Neuronal stem cell (in vitro differentiated cells): Measurements from ENCODE around the gene USP36.

Experiments used
- DNase-seq: peaks from one replicate; pipeline ENCODE4 v3.0.0-alpha.2; 2013; ENCODE audit warnings: low spot score
- H2AFZ ChIP-seq: one replicate; pipeline ENCODE4 v1.6.1; 2013; ENCODE audit warnings: mild to moderate bottlenecking, low read length, inconsistent platforms
- H2AK5ac ChIP-seq: 2 replicates; pipeline ENCODE4 v1.6.1; 2013; ENCODE audit warnings: low read depth, mild to moderate bottlenecking, inconsistent platforms, low read length, moderate library complexity, mixed read lengths
- H2BK120ac ChIP-seq: 2 replicates; pipeline ENCODE4 v1.6.1; 2013; ENCODE audit warnings: low read depth, mild to moderate bottlenecking, inconsistent platforms, low read length, moderate library complexity, mixed read lengths
- H2BK12ac ChIP-seq: one replicate; pipeline ENCODE4 v1.6.1; 2013; ENCODE audit warnings: low read length, inconsistent platforms
- H2BK15ac ChIP-seq: 2 replicates; pipeline ENCODE4 v1.6.1; 2013; ENCODE audit warnings: mild to moderate bottlenecking, low read length, inconsistent platforms, mixed read lengths
- H2BK5ac ChIP-seq: one replicate; pipeline ENCODE4 v1.6.1; 2013; ENCODE audit warnings: inconsistent platforms, mild to moderate bottlenecking, low read length, moderate library complexity
- H3K14ac ChIP-seq: one replicate; pipeline ENCODE4 v1.6.1; 2013; ENCODE audit warnings: low read length, inconsistent platforms
- H3K18ac ChIP-seq: 2 replicates; pipeline ENCODE4 v1.6.1; 2013; ENCODE audit warnings: low read length, inconsistent platforms
- H3K23ac ChIP-seq: 2 replicates; pipeline ENCODE4 v1.6.1; 2013; ENCODE audit warnings: low read depth, mild to moderate bottlenecking, mixed read lengths, low read length, inconsistent platforms; ENCODE audit not compliant: poor library complexity
- H3K27ac ChIP-seq: replicated peaks from 3 replicates; pipeline ENCODE4 v1.5.1; 2013; ENCODE audit warnings: low read length, inconsistent platforms
- H3K27me3 ChIP-seq, 3 experiments: 2 replicates each; pipeline ENCODE4 v1.6.1; 2013; ENCODE audit warnings: low read length in 3 of 3, mild to moderate bottlenecking in 2 of 3, inconsistent platforms in 1 of 3, low read depth in 1 of 3, mixed read lengths in 1 of 3, moderate library complexity in 1 of 3; ENCODE audit not compliant: control insufficient read depth in 3 of 3, insufficient read depth in 3 of 3
- H3K36me3 ChIP-seq, 2 donors: replicated peaks in 1 of 2; 2 replicates each; pipeline ENCODE4 v1.6.1; 2013; ENCODE audit warnings: low read length in 2 of 2; ENCODE audit not compliant: control insufficient read depth in 2 of 2, insufficient read depth in 2 of 2
- H3K4ac ChIP-seq: 2 replicates; pipeline ENCODE4 v1.6.1; 2013; ENCODE audit warnings: inconsistent platforms, mild to moderate bottlenecking, low read length, moderate library complexity
- H3K4me1 ChIP-seq, 2 donors: 1 replicate in 1 of 2; 2 replicates in 1 of 2; pipeline ENCODE4 v1.6.1; 2013; ENCODE audit warnings: low read length in 2 of 2, low read depth in 1 of 2; ENCODE audit not compliant: control insufficient read depth in 2 of 2, insufficient read depth in 1 of 2
- H3K4me2 ChIP-seq: one replicate; pipeline ENCODE4 v1.6.1; 2013; ENCODE audit warnings: mild to moderate bottlenecking, low read length, inconsistent platforms; ENCODE audit not compliant: insufficient read depth, poor library complexity, severe bottlenecking
- H3K4me3 ChIP-seq, 2 donors: 2 replicates each; pipeline ENCODE4 v1.5.1; 2013; ENCODE audit warnings: low read length in 2 of 2, mild to moderate bottlenecking in 2 of 2, inconsistent platforms in 1 of 2, moderate library complexity in 1 of 2
- H3K79me1 ChIP-seq: one replicate; pipeline ENCODE4 v1.6.1; 2013; ENCODE audit warnings: low read depth, mild to moderate bottlenecking, inconsistent platforms, low read length, moderate library complexity
- H3K9ac ChIP-seq: one replicate; pipeline ENCODE4 v1.6.1; 2013; ENCODE audit warnings: mild to moderate bottlenecking, low read depth, low read length, inconsistent platforms; ENCODE audit not compliant: poor library complexity
- H3K9me3 ChIP-seq, 2 donors: replicated peaks in 1 of 2; 2 replicates each; pipeline versions ENCODE3 to v1.6.1; 2013; ENCODE audit warnings: low read length in 2 of 2, mild to moderate bottlenecking in 2 of 2, inconsistent platforms in 1 of 2, low read depth in 1 of 2, mixed read lengths in 1 of 2, moderate library complexity in 1 of 2; ENCODE audit not compliant: control insufficient read depth in 2 of 2, insufficient read depth in 1 of 2
- H4K8ac ChIP-seq: one replicate; pipeline ENCODE4 v1.6.1; 2013; ENCODE audit warnings: low read depth, mild to moderate bottlenecking, inconsistent platforms, low read length, moderate library complexity
- H4K91ac ChIP-seq: one replicate; pipeline ENCODE4 v1.6.1; 2013; ENCODE audit warnings: low read length, low read depth, mild to moderate bottlenecking, inconsistent platforms; ENCODE audit not compliant: poor library complexity
- WGBS, 2 donors: extraction: QIAGEN DNeasy Blood & Tissue Kit; methylation state at CpG; one replicate each; pipeline ENCODE4 v1.1.7; 2013; ENCODE audit warnings: missing lambda C conversion rate in 2 of 2, mixed read lengths in 1 of 2; ENCODE audit not compliant: insufficient read length in 2 of 2, insufficient replicate concordance in 1 of 2; ENCODE audit errors: extremely low coverage in 2 of 2; 5-methylcytosine and 5-hydroxymethylcytosine counted together

USP36 gene

DNA sequence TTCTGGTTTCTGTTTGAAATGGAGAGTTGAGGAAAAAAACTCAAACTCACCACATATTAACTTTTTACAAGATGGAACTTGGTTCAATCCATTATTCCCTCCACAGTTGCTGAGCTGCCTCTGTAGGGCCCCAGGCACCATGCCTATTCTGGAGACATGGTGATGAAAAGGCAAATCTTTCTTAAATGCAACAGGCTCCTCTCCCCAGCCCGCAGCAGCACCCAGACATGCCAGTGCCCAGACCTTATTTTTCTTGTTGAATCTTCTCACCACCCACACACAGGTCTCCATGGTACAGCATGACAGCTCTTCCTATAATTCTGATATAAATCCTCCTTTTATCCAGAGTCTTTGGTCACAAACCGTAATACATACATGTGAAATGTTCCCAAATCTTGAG lies 66.2 kb downstream of the USP36 start:
- WGBS, 2 donors = no CpG with 5 or more reads among the region's 2 CpGs
- no peak overlapping the region for H3K14ac ChIP-seq
- H3K9ac ChIP-seq = no peak overlapping the region
- H4K8ac ChIP-seq = no peak overlapping the region
- H2BK120ac ChIP-seq = no peak overlapping the region
- H3K18ac ChIP-seq = no peak overlapping the region
- H3K4me2 ChIP-seq = no peak overlapping the region
- no peak overlapping the region for H2AK5ac ChIP-seq
- no peaks in the 10 kb centered on the region for H3K4me1 ChIP-seq
- no peak overlapping the region for H3K23ac ChIP-seq
- H3K27ac ChIP-seq = no peak overlapping the region
- H3K79me1 ChIP-seq = no peaks in the 10 kb centered on the region
- H2BK5ac ChIP-seq = no peak overlapping the region
- no peak overlapping the region for H3K4ac ChIP-seq
- no peaks in the 10 kb centered on the region for H3K9me3 ChIP-seq
- H3K4me3 ChIP-seq = no peak overlapping the region
- no peaks in the 10 kb centered on the region for H3K36me3 ChIP-seq
- H4K91ac ChIP-seq = no peak overlapping the region
- no peak for DNase-seq
- H3K27me3 ChIP-seq = no peaks in the 10 kb centered on the region
- no peak overlapping the region for H2AFZ ChIP-seq
- H2BK15ac ChIP-seq = no peak overlapping the region
- H2BK12ac ChIP-seq = no peak overlapping the region

DNA sequence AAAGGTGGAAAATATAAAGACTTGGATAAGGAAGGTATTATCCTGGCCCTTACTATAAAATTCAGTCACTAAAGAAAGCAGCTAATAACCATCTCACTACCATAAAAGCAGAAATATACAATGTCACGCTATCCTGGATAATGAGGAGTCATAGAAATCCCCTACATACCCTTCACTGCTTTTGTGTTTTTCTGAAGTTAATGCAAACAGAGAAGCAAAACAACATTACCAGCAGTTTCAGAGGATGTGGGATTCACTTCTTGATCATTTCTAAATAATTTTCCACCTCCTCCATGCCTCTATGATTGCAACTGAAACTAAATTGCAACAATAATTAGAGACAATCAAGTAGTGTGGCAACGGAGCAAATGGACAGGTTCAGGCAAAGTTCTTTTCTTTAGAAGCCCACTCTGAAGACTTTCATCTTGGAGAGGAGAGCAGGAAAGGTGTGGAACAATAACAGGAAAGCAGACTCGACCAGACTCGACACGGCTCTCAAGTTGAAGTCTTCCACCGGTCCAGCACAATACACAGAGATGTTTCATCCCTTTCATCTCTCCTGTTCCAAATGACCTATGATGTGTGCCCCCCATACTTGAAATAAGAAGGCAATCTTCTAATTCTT lies 68.7 kb downstream of the USP36 start:
- H2BK5ac ChIP-seq = no peak overlapping the region
- H3K4me1 ChIP-seq = peaks cover 3 to 8% of the 10 kb centered on the region in 2 donors
- H2BK12ac ChIP-seq = no peak overlapping the region
- no peak overlapping the region for H3K27ac ChIP-seq
- no peaks in the 10 kb centered on the region for H3K27me3 ChIP-seq
- H2BK120ac ChIP-seq = no peak overlapping the region
- no peak overlapping the region for H3K4me3 ChIP-seq
- no peaks in the 10 kb centered on the region for H3K79me1 ChIP-seq
- no peak overlapping the region for H3K4ac ChIP-seq
- no peaks in the 10 kb centered on the region for H3K36me3 ChIP-seq
- no peak for DNase-seq
- H3K9me3 ChIP-seq = no peaks in the 10 kb centered on the region
- no peak overlapping the region for H3K9ac ChIP-seq
- H2AFZ ChIP-seq = no peak overlapping the region
- H3K18ac ChIP-seq = no peak overlapping the region
- no peak overlapping the region for H2AK5ac ChIP-seq
- no peak overlapping the region for H4K91ac ChIP-seq
- H4K8ac ChIP-seq = no peak overlapping the region
- no peak overlapping the region for H3K4me2 ChIP-seq
- no peak overlapping the region for H3K23ac ChIP-seq
- H2BK15ac ChIP-seq = no peak overlapping the region
- no peak overlapping the region for H3K14ac ChIP-seq
- no CpG with 5 or more reads among the region's 6 CpGs for WGBS, 2 donors

- Histone ChIP-seq H2BK120ac (no peak overlapping the region), H3K14ac (no peak overlapping the region), H2BK5ac (no peak overlapping the region), H2AK5ac (no peak overlapping the region), H3K36me3 (no peaks in the 10 kb centered on the region), H2BK15ac (no peak overlapping the region), H2BK12ac (no peak overlapping the region), H2AFZ (no peak overlapping the region), H4K8ac (no peak overlapping the region), H4K91ac (no peak overlapping the region), H3K4me3 (no peak overlapping the region), H3K4ac (no peak overlapping the region), H3K27me3 (no peaks in the 10 kb centered on the region), H3K9me3 (no peaks in the 10 kb centered on the region), H3K27ac (no peak overlapping the region), H3K9ac (no peak overlapping the region), H3K4me2 (no peak overlapping the region), H3K4me1 (peaks cover 6 to 8% of the 10 kb centered on the region in 2 donors), H3K23ac (no peak overlapping the region), H3K18ac (no peak overlapping the region), H3K79me1 (no peaks in the 10 kb centered on the region)
- DNase-seq = no peak
- no CpG with 5 or more reads among the region's 7 CpGs for WGBS, 2 donors
Observed at GRCh38 chr17:78769196-78769773, 71.3 kb downstream of the USP36 start.

GRCh38 chr17:78767806-78768205 lies 72.8 kb downstream of the USP36 start:
- no peak for DNase-seq
- H3K14ac ChIP-seq = no peak overlapping the region

More at GRCh38 chr17:78767806-78768205, 72.8 kb downstream of the USP36 start:
- H3K9ac ChIP-seq = no peak overlapping the region
- WGBS, 2 donors = no CpG with 5 or more reads among the region's 4 CpGs
- no peaks in the 10 kb centered on the region for H3K79me1 ChIP-seq
- no peak overlapping the region for H3K18ac ChIP-seq
- no peak overlapping the region for H4K91ac ChIP-seq
- H2BK5ac ChIP-seq = no peak overlapping the region
- no peak overlapping the region for H2AFZ ChIP-seq
- no peak overlapping the region for H3K23ac ChIP-seq
- no peaks in the 10 kb centered on the region for H3K27me3 ChIP-seq
- no peak overlapping the region for H3K27ac ChIP-seq
- no peak overlapping the region for H2BK15ac ChIP-seq
- H3K4me3 ChIP-seq = no peak overlapping the region
- H2BK120ac ChIP-seq = no peak overlapping the region
- no peak overlapping the region for H4K8ac ChIP-seq
- H3K4ac ChIP-seq = no peak overlapping the region
- no peaks in the 10 kb centered on the region for H3K36me3 ChIP-seq
- H3K4me1 ChIP-seq = peaks cover 6 to 8% of the 10 kb centered on the region in 2 donors
- no peak overlapping the region for H2BK12ac ChIP-seq
- no peak overlapping the region for H3K4me2 ChIP-seq
- no peaks in the 10 kb centered on the region for H3K9me3 ChIP-seq
- no peak overlapping the region for H2AK5ac ChIP-seq
